Neural progenitor cell (in vitro differentiated cells): ENCODE data around the gene RAET1G. TPM values are rescaled to one million over a fixed set of nuclear protein-coding genes. Genes with fewer than 3 reads are reported as not detected.
"Not testable (repeated sequence)": the region's sequence is repeated elsewhere in the genome, so short reads cannot be mapped to it uniquely, and the experiment has no call there.

ENCODE experiments used
- DNase-seq: peaks from one replicate; pipeline ENCODE4 v3.0.0-alpha.2; 2016; ENCODE audit warnings: low spot score
- H2AFZ ChIP-seq: fragments of 200-600 bp; sonication (generic); replicated peaks from 2 replicates; pipeline ENCODE4 v1.6.1; 2016; ENCODE audit warnings: antibody characterized with exemption
- H3F3A ChIP-seq: fragments of 200-600 bp; sonication (generic); 2 replicates; pipeline ENCODE4 v1.6.1; 2016; ENCODE audit warnings: antibody characterized with exemption, low read depth
- H3K27ac ChIP-seq: fragments of 200-600 bp; sonication (generic); 2 replicates; pipeline ENCODE4 v1.5.1; 2016; ENCODE audit warnings: mild to moderate bottlenecking
- H3K27me3 ChIP-seq: fragments of 200-600 bp; sonication (generic); 2 replicates; pipeline ENCODE4 v1.6.1; 2016; ENCODE audit warnings: mild to moderate bottlenecking, moderate library complexity
- H3K36me3 ChIP-seq: fragments of 200-600 bp; sonication (generic); 2 replicates; pipeline ENCODE4 v1.5.1; 2016
- H3K4me1 ChIP-seq: fragments of 200-600 bp; sonication (generic); 2 replicates; pipeline ENCODE4 v1.6.1; 2016; ENCODE audit warnings: mixed run types
- H3K4me2 ChIP-seq: fragments of 200-600 bp; sonication (generic); 2 replicates; pipeline ENCODE4 v1.6.1; 2016
- H3K4me3 ChIP-seq: fragments of 200-600 bp; sonication (generic); 2 replicates; pipeline ENCODE4 v1.5.1; 2016
- H3K79me2 ChIP-seq: fragments of 200-600 bp; sonication (generic); 2 replicates; pipeline ENCODE4 v1.6.1; 2016; ENCODE audit warnings: low read depth
- H3K9ac ChIP-seq: fragments of 200-600 bp; sonication (generic); 2 replicates; pipeline ENCODE4 v1.6.1; 2016
- H3K9me3 ChIP-seq: fragments of 200-600 bp; sonication (generic); 2 replicates; pipeline ENCODE4 v1.5.1; 2016; ENCODE audit warnings: low read depth
- H4K20me1 ChIP-seq: fragments of 200-600 bp; sonication (generic); 2 replicates; pipeline ENCODE4 v1.6.1; 2016; ENCODE audit warnings: low read depth
- H3K27ac Mint-ChIP-seq: 3 replicates; pipeline ENCODE4 v1.8.0; 2021; ENCODE audit warnings: mixed read lengths
- H3K27me3 Mint-ChIP-seq: 2 replicates; pipeline ENCODE4 v1.8.0; 2022; ENCODE audit warnings: low read depth, mild to moderate bottlenecking, inconsistent platforms, moderate library complexity, mixed read lengths; ENCODE audit not compliant: insufficient read depth
- H3K36me3 Mint-ChIP-seq: 3 replicates; pipeline ENCODE4 v1.8.0; 2021; ENCODE audit warnings: mixed read lengths
- H3K4me1 Mint-ChIP-seq: 3 replicates; pipeline ENCODE4 v1.8.0; 2021; ENCODE audit warnings: mixed read lengths
- H3K4me3 Mint-ChIP-seq: 3 replicates; pipeline ENCODE4 v1.8.0; 2021; ENCODE audit warnings: mild to moderate bottlenecking, moderate library complexity, mixed read lengths
- H3K9me3 Mint-ChIP-seq: 3 replicates; pipeline ENCODE4 v1.8.0; 2020; ENCODE audit warnings: mixed read lengths
- EZH2 ChIP-seq: fragments of 200-600 bp; sonication (generic); IDR thresholded peaks from 2 replicates; pipeline ENCODE4 v1.6.1; 2017; ENCODE audit warnings: antibody characterized with exemption, mild to moderate bottlenecking, moderate library complexity
- EZH2phosphoT487 ChIP-seq: fragments of 200-600 bp; sonication (generic); IDR thresholded peaks from 2 replicates; pipeline ENCODE4 v1.6.1; 2017; ENCODE audit warnings: antibody characterized with exemption
- total RNA-seq: library from RNA; depleted of rRNA; stranded (reverse); fragments of >200 nt; gene quantifications from 2 replicates; pipeline ENCODE4 v1.2.3, GENCODE V29; 2015; ENCODE audit warnings: low replicate concordance
- TF ChIP-seq, protein P1 (sequence below): fragments of 200-600 bp; sonication (generic); IDR thresholded peaks from 2 replicates; pipeline ENCODE4 v1.5.1; 2017; ENCODE audit warnings: antibody characterized with exemption, mild to moderate bottlenecking

The RAET1G gene
- total RNA-seq, 1 donor from 2014 or later: not detected

DNA sequence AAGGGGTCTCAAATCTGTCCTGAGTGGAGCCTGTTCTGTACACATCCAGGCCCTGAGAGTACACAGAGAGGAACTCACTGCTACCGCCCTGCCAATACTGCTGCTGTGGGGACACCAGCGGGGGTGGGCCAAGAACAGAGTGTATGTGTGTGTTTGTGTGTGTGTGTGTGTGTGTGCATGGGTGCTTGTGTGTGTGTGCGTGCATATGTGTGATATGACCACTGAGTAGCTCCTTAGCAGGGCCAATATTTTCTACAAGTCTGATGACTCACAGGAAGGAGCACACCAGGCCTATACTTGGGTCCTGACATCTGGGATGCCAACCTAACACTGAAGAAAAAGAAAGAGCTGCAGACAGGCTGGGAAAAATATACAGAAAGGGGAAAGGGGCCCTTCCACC is 26.4 kb downstream of the RAET1G start:
- H3K27me3 ChIP-seq: peaks cover 16% of the 10 kb centered on the region
- Mint-ChIP-seq H3K4me3 (no peak overlapping the region), H3K27me3 (peaks cover 10% of the 10 kb centered on the region), H3K9me3 (no peaks in the 10 kb centered on the region), H3K4me1 (no peaks in the 10 kb centered on the region), H3K36me3 (no peaks in the 10 kb centered on the region), H3K27ac (no peak overlapping the region)
- no peak overlapping the region for H2AFZ ChIP-seq
- TF ChIP-seq, protein P1, sequence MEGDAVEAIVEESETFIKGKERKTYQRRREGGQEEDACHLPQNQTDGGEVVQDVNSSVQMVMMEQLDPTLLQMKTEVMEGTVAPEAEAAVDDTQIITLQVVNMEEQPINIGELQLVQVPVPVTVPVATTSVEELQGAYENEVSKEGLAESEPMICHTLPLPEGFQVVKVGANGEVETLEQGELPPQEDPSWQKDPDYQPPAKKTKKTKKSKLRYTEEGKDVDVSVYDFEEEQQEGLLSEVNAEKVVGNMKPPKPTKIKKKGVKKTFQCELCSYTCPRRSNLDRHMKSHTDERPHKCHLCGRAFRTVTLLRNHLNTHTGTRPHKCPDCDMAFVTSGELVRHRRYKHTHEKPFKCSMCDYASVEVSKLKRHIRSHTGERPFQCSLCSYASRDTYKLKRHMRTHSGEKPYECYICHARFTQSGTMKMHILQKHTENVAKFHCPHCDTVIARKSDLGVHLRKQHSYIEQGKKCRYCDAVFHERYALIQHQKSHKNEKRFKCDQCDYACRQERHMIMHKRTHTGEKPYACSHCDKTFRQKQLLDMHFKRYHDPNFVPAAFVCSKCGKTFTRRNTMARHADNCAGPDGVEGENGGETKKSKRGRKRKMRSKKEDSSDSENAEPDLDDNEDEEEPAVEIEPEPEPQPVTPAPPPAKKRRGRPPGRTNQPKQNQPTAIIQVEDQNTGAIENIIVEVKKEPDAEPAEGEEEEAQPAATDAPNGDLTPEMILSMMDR: no peak
- TF ChIP-seq EZH2: no peak
- no peak for TF ChIP-seq EZH2phosphoT487
- H3K9ac ChIP-seq: no peak overlapping the region
- H3F3A ChIP-seq: no peaks in the 10 kb centered on the region
- H3K9me3 ChIP-seq: no peaks in the 10 kb centered on the region
- no peaks in the 10 kb centered on the region for H3K36me3 ChIP-seq
- no peaks in the 10 kb centered on the region for H3K79me2 ChIP-seq
- DNase-seq: no peak
- H4K20me1 ChIP-seq: no peaks in the 10 kb centered on the region
- H3K4me3 ChIP-seq: no peak overlapping the region
- no peak overlapping the region for H3K27ac ChIP-seq
- no peaks in the 10 kb centered on the region for H3K4me1 ChIP-seq
- no peak overlapping the region for H3K4me2 ChIP-seq

DNA sequence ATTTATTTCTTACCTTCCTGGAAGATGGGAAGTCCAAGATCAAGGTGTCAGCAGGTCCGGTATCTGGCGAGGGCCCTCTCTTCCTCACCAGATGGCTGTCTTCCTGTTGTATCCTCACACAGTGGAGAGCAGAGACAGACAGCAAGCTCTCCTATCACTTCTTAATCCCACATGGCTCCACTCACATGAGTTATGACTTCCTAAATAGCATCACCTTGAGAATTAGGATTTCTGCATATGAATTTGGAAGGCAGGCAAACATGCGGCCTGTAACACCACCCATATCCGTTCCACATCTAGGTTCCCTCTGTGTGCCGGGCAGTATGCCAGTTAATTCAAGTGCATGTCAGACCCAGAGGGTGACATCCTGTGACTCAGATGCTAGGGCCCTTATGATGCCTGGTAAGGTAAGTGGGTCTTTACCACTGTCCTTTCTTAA is 27.1 kb downstream of the RAET1G start:
- H3K27ac ChIP-seq: no peak overlapping the region
- peaks cover 16% of the 10 kb centered on the region for H3K27me3 ChIP-seq
- Mint-ChIP-seq H3K9me3 (no peaks in the 10 kb centered on the region), H3K36me3 (no peaks in the 10 kb centered on the region), H3K27ac (no peak overlapping the region), H3K4me3 (no peak overlapping the region), H3K4me1 (no peaks in the 10 kb centered on the region), H3K27me3 (peaks cover 13% of the 10 kb centered on the region)
- H3K9ac ChIP-seq: no peak overlapping the region
- H3F3A ChIP-seq: no peaks in the 10 kb centered on the region
- H3K9me3 ChIP-seq: no peaks in the 10 kb centered on the region
- H3K4me3 ChIP-seq: no peak overlapping the region
- H3K4me1 ChIP-seq: no peaks in the 10 kb centered on the region
- no peak overlapping the region for H2AFZ ChIP-seq
- no peaks in the 10 kb centered on the region for H3K36me3 ChIP-seq
- no peak overlapping the region for H3K4me2 ChIP-seq
- no peaks in the 10 kb centered on the region for H3K79me2 ChIP-seq
- no peak for DNase-seq
- no peak for TF ChIP-seq EZH2phosphoT487
- no peak for TF ChIP-seq EZH2
- H4K20me1 ChIP-seq: no peaks in the 10 kb centered on the region

DNA sequence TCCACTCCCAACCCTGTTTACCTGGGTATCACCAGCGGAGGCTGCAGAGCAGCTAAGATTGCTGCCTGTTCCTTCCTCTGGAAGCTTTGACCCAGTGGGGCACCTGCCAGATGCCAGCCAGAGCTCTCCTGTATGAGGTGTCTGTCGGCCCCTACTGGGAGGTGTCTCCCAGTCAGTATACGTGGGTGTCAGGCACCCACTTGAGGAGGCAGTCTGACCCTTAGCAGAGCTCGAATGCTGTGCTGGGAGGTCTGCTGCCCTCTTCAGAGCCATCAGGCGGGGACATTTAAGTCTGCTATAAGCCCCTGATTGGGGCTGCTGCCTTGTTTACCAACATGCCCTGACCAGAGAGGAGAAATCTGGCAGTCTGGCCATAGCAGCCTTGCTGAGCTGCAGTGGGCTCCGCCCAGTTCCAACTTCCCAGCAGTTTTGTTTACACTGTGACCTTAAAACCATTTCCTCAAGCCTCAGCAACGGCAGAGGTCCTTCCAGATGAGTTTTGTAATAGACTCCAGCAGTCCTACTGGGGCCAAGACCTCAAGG is 27.8 kb downstream of the RAET1G start:
- H2AFZ ChIP-seq: no peak overlapping the region
- Mint-ChIP-seq H3K36me3 (no peaks in the 10 kb centered on the region), H3K4me3 (no peak overlapping the region), H3K27me3 (peaks cover 11% of the 10 kb centered on the region), H3K4me1 (no peaks in the 10 kb centered on the region), H3K27ac (no peak overlapping the region), H3K9me3 (no peaks in the 10 kb centered on the region)
- no peak overlapping the region for H3K9ac ChIP-seq
- peak; percentile 23 for DNase-seq
- H3K27ac ChIP-seq: no peak overlapping the region
- no peaks in the 10 kb centered on the region for H3K79me2 ChIP-seq
- no peaks in the 10 kb centered on the region for H3K9me3 ChIP-seq
- no peaks in the 10 kb centered on the region for H3F3A ChIP-seq
- H3K4me1 ChIP-seq: no peaks in the 10 kb centered on the region
- peaks cover 16% of the 10 kb centered on the region for H3K27me3 ChIP-seq
- no peak overlapping the region for H3K4me3 ChIP-seq
- H3K4me2 ChIP-seq: no peak overlapping the region
- H3K36me3 ChIP-seq: no peaks in the 10 kb centered on the region
- TF ChIP-seq, protein P1: no peak
- TF ChIP-seq EZH2: no peak
- no peaks in the 10 kb centered on the region for H4K20me1 ChIP-seq

DNA sequence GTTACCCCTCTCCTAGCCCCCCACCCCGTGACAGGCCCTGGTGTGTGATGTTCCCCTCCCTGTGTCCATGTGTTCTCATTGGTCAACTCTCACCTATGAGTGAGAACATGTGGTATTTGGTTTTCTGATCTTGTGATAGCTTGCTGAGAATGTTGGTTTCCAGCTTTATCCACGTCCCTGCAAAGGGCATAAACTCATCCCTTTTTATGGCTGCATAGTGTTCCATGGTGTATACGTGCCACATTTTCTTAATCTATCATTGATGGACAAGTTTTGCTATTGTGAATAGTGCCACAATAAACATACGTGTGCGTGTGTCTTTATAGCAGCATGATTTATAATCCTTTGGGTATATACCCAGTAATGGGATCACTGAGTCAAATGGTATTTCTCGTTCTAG is 31.1 kb downstream of the RAET1G start:
- not testable (repeated sequence) for H3K4me1 ChIP-seq, H3K4me3 Mint-ChIP-seq, H3K36me3 Mint-ChIP-seq, H2AFZ ChIP-seq, H3K4me1 Mint-ChIP-seq, H3K9ac ChIP-seq, H3K27ac Mint-ChIP-seq, H3K4me3 ChIP-seq, H3K36me3 ChIP-seq, DNase-seq, H3F3A ChIP-seq, H3K27me3 Mint-ChIP-seq, H3K27ac ChIP-seq, H3K9me3 Mint-ChIP-seq, H4K20me1 ChIP-seq, H3K4me2 ChIP-seq, H3K79me2 ChIP-seq, H3K9me3 ChIP-seq
- H3K27me3 ChIP-seq: peaks cover 16% of the 10 kb centered on the region
